GM03348 (cell line): ENCODE measurements around the gene RPL41.
"Not testable (repeated sequence)": the region's sequence is repeated elsewhere in the genome, so short reads cannot be mapped to it uniquely, and the experiment has no call there.

Experiments used
- DNase-seq: peaks from one replicate; pipeline ENCODE4 v3.0.0; 2012; ENCODE audit warnings: low spot score

The RPL41 gene

DNA sequence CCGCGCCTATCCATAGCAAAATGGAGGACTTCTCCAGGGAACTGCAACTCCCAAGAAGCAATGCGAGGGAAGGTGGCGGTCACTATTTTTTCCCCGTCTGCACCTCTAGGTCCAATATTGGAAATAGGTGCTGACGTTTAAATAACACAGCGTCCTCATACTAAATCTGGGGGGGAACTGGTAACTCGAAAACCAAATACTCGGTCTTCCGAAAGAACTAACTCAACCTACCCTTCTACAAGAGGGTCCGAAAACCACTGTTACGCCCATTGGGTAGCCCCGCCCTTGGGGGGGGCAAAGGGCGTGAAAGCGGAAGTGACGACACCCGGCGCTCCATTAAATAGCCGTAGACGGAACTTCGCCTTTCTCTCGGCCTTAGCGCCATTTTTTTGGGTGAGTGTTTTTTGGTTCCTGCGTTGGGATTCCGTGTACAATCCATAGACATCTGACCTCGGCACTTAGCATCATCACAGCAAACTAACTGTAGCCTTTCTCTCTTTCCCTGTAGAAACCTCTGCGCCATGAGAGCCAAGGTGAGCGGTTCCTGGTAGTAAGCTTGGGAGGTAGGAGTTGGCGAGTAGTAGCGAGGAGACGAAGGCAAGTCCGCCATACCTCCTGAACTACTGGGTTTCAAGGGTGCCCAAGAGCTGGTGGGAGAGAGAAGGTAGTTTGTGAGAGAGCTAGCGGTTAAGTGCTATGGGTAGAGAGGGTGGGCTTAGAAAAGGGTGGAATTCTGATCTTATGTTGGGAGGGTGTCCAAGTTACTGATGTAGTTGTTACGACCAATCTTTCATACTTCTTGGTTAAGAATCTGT, at the start of gene RPL41:
RPL41 (plus strand) TSS at position 367 of the 815 bp plus-strand sequence.
- peak; percentile 88 for DNase-seq

- no peak for DNase-seq
Observed at GRCh38 chr12:56071648-56072047, 44.8 kb upstream of the RPL41 start.

GRCh38 chr12:56074396-56074795, 42.0 kb upstream of the RPL41 start:
- no peak for DNase-seq

DNA sequence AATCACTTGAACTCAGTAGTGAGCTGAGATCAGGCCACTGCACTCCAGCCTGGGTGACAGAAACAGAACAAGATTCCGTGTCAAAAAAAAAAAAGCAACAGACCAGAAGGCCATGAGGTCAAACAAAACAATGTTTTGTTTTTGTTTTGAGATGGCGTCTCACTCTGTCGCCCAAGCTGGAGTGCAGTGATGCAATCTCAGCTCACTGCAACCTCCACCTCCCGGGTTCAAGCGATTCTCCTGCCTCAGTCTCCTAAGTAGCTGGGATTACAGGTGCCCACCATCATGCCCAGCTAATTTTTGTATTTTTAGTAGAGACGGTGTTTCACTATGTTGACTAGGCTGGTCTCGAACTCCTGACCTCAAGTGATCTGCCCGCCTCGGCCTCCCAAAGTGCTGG, 38.5 kb upstream of the RPL41 start:
- DNase-seq: not testable (repeated sequence)

DNA sequence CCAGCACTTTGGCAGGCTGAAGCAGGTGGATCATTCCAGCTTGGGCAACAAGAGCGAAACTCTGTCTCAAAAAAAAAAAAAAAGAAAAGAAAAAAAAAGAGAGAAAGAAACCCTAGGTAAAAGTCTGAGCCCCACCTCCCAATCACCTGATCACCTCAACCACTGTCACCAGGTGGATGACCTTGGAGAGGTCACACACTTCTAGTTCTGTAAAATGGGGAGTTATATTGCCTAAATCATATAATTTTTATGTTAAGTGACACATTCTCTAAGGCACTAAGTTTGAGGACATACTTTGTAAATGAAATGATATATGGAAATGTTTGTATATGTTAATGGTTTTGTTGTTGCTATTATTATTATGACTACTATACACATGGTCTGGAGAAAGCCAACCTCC, 38.0 kb upstream of the RPL41 start:
- no peak for DNase-seq

GRCh38 chr12:56078931-56079722, 37.3 kb upstream of the RPL41 start:
- peak; percentile 90 for DNase-seq

GRCh38 chr12:56079723-56080555, 36.5 kb upstream of the RPL41 start, which contains the start of gene ERBB3:
Gene ERBB3, plus strand, starts transcription at chr12:56080165. Its CDS starts 136 bp downstream, at chr12:56080301.
- DNase-seq: peak; percentile 94

DNA sequence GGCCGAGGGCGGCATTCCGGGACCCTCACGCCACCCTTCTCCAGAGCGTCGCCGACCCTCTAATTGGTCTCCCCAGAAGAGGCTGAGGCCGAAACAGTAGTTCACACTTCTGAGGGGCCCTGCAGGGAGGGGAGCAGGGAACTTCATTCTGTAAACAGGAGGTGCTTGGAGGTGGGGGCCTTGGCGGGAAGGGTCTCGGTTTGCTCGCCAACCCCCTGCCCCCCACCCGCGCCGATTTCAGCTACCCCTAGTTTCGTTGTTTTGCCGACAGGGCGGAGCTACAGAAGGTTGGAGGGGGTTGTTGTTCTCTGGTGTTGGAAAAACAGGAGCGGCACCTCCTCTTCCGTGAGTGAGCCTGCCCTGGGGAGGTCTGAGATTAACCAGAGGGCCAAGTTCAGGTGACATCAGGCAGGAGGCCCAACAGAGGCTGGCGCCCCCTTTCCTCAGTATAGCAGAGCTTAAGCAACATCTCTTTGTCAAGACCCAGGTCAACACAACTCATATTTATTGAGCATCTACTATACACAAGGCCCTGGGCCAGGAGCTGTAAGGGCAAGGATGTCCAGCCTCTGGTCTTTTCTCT, 35.8 kb upstream of the RPL41 start:
- DNase-seq: no peak

DNA sequence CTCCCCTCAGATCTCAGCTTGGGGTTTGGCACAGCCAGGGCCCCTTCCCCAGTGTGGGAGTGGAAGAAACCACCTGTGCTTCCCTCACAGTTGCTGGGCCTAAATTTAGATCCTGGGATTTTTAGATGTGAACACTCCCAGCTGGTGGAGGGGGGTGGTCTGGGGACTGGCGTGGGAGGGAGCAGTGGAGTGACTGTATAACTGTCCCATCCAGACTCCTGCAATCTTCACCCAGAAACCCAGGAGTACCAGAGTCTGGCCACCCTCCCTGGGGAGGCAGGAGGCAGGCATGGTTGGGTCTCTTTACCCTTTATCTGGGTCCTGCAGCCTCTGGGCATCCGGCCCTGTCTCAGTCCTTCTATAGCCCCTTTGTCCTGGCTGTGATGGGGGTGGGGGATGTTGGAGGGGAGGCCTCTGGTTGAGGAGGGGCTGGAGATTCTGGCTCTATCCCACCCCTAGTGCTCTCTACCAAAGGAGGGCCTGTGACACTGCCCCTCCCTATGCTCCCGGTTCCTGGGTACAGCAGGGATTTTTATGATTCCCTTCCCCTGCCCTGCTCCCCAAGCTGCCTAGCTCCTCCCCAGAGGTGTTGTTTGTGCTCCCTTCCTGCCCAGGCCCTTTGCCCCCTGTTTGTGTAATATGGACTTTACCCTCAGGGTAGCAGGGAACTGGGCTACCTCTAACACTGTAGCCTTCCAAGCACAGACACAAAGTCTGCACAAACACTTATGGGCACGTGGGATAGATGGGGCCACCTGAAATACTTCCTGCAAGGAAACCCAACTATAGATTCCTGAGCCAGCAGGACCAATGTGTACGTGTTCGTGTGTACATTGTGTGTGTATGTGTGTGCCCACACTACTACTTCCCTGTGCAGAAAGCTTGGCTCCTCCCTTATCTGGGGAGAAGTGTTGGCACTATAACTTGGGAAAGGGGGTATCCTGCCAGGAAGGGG, 34.8 kb upstream of the RPL41 start:
- DNase-seq: no peak

DNA sequence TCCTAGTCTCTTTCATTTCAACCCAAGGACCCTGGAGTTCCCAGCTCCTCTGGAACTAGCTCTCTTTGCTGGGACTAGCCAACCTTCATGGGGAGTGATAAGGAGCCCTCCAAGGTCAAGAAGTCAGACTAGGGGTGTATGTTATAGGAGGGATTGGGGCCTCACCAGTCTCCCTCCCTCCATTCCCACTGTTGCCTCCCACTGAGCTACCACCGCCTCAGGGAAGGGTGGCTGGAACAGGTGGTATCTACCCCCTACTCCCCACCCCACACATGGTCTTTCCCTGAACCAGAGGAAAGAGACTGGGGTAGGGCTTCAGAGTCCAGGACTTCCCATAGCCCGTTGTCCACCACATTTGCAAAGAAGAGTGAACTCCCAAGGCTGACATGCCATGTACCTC, 34.1 kb upstream of the RPL41 start:
- no peak for DNase-seq

- no peak for DNase-seq
Observed at GRCh38 chr12:56082967-56083366, 33.5 kb upstream of the RPL41 start.

- no peak for DNase-seq
Observed at GRCh38 chr12:56084958-56085543, 31.4 kb upstream of the RPL41 start.

DNA sequence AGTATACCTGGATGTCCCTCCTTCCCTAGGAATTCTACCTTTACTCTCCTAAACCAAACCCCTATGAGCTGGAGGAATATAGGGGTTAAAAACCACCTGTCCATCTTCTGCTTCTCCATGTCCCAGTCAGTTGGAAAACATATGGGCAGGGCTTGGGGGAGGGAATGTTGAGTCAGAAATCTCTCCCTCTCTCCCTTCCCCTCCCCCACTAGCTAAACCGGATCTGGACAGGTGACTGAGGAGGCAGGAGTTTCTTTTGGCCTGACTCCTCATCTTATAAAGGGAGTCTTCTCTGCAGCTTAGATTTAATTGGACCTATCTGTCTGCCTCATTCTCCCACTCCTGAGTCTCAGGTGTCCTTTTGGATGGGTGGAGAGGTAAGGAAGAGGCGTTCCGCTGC, 30.3 kb upstream of the RPL41 start:
- no peak for DNase-seq

DNA sequence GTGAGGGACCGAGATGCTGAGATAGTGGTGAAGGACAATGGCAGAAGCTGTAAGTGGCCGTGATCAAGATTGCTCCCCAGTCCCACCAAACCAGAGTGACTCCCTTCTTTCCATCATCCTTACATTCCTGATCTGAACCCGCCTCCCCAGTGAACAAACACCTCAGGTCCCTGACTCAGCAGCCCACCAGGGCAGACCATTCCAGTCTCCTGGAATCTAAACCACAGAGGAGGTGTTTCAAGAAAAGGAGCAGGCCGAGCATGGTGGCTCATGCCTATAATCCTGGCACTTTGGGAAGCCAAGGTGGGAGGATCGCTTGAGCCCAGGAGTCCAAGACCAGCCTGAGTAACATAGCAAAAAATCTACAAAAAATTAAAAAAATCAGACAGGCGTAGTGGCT, 29.8 kb upstream of the RPL41 start:
- DNase-seq: no peak

- DNase-seq: no peak
Observed at GRCh38 chr12:56087220-56087619, 29.2 kb upstream of the RPL41 start.

- DNase-seq: no peak
Observed at GRCh38 chr12:56097738-56098137, 18.7 kb upstream of the RPL41 start.

DNA sequence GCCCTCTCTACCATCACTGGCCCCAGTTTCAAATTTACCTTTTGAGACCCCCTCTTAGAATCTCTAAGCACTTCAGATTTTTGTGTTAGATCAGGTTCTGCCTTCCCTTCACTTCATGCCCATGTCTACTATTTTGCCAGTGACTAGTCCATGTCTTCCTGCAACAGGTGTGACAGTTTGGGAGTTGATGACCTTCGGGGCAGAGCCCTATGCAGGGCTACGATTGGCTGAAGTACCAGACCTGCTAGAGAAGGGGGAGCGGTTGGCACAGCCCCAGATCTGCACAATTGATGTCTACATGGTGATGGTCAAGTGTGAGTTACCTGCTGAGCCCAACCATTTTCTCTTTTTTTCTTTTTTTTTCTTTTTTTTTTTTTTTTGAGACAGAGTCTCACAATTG, 17.8 kb upstream of the RPL41 start:
- DNase-seq: no peak

GRCh38 chr12:56099787-56100186, 16.6 kb upstream of the RPL41 start:
- no peak for DNase-seq

- DNase-seq: no peak
Observed at GRCh38 chr12:56101045-56101444, 15.4 kb upstream of the RPL41 start.

- no peak for DNase-seq
Observed at GRCh38 chr12:56102683-56103065, 13.8 kb upstream of the RPL41 start.
